NCI-H187 (cell line): ENCODE measurements around the gene RPL7A.
"Not testable (repeated sequence)": the region's sequence is repeated elsewhere in the genome, so short reads cannot be mapped to it uniquely, and the experiment has no call there.

Experiments
- DNase-seq, 2 experiments: peaks; one replicate each; lab custom pipeline; 2025; lab: John Stamatoyannopoulos, UW

The RPL7A gene

DNA sequence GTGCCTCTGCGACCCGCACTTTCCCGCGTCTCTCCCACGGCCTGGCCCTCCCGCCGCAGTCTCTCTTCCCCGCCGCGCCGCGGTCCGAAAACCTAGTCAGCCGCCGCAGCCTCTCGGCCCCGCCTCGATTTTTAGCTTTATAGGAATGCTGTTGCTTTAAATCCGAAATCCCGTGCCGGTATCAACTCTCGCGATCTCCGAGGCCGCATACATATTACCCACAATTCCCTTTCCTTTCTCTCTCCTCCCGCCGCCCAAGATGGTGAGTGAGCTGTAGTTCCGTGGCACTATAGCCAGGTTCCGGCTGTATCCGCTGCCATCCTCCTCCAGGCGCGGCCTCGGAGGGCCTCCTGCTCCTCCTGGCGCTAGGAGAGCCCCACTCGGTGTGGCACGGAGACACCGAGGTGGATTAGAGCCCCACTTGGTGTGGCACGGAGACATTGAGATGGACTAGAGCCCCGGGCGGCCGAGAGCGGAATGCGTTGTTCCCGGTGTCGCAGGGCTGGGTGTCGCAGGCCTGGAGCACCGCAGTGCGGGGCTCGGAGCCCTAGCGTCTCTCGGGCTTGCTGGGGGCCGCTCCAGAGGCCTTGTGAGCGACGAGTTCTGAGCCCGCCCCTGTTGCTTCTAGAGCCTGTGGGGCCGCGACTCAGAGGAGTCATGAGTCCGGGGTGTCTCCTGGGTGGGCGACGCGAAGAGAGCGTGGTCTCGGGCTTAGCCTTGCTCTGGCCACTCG lies at the start of gene RPL7A, which contains the start of gene MED22:
TSS of gene RPL7A (plus strand) at position 234 of the 733 bp plus-strand sequence. CDS start at position 260, 26 bp downstream.
TSS of gene MED22 (minus strand) at position 147 of the 733 bp plus-strand sequence. CDS start 1,469 bp downstream, outside the sequence.
- peak; percentile 52 to 58 for DNase-seq

- DNase-seq = not testable (repeated sequence)
Measured at GRCh38 chr9:133299996-133300395, 48.0 kb upstream of the RPL7A start.

GRCh38 chr9:133301253-133302230 lies 46.5 kb upstream of the RPL7A start:
- no peak for DNase-seq

DNA sequence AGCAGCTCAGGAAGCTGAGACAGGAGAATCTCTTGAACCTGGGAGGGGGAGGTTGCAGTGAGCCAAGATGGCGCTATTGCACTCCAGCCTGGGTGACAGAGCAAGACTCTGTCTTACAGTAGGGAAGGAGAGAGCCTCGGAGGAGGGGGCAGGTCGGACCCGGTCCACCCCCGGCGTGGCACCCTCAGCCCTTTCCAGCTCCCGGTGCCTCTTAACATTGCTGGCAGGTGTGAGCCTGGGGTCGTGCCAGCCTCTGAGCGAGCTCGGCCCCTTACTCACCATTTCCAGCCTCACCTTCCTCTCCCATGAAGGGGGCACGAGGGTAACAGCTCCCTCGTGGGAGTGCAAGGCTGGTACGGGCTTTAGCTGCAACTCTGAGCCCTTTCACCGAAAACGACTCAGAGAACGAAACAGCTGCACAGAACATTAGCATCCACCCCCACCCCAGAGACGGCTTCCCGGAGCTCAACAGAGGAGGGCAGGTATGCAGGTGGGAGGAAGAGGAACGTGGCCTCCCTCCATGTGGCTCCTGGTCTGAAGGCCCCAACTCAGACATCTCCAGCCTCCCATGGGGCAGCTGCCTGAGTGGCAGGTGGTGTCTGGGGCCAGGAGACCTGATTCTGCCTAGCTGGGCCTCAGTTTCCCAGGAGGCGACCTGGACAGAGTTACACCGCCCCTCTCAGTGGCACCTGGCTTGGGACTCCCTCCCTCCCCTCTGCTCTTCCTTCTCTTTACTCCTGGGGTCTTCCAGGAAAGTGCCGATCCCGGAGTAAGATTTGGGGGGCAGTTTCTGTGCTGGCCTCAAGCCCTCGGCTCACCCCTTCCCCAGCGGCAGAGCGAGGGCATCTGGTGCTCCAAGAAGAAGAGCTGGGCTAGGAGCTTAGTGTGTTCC lies 44.5 kb upstream of the RPL7A start:
- no peak for DNase-seq

DNA sequence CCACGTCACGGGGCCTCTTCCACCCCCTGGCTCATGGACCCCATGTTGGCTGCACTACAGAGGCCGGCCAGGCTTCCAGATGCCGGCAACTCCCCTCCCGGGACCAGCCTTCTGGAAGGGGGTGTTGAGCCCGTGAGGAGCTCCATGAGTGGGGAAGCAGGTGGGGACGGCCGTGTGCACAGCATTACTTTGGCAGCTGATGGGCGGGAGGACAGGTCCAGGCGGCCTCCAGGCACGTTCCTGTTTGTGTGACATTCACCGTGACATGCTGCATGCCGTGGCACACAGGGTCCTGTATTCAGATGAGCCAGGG lies 43.9 kb upstream of the RPL7A start:
- no peak for DNase-seq

GRCh38 chr9:133304477-133305377 lies 43.3 kb upstream of the RPL7A start:
- no peak for DNase-seq

GRCh38 chr9:133305731-133306130 lies 42.3 kb upstream of the RPL7A start:
- DNase-seq = no peak

DNA sequence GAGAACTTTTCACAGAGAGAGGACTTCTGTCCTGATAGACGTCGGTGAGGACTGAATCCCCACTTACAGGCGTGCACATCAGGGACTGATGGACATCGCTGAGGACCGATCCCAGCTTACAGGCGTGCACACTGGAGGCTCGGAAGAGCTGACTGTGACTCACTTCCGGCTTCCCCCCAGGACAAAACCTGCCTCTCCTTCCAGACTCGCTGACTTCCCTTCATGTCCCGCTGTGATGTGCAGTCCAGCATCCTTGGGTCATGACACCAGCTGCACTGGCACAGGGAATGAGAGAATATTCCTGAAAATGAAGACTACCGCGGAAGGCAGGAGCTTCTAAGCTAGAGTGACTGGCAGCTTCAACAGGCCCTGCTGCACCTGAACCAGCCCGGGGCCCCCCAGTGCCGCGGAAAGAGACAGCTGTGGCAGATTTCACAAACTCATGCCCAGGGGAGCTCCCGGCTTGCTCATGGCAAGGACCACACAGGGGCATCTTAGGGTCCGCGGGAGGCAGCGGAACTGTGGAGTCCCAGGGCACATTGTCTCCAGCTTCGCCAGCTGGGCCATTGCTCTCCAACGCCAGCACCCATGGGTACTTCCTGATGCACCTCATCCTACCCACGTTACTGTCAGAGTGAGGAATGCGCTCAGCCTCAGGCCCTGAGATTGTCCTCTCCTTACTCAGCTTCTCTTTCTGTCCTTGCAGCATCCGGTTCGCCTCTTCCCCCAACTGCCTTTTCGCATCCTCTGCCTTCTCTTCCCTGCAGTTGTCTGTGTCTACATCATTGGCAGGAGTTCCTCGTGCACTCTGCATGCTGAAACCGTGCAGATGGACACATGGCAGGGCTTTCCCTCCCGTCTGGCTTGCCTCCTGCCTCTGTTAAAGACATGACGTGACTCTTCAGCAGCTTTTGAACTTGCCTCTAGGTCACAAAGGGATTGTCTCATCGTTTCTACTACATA lies 41.5 kb upstream of the RPL7A start:
- DNase-seq = no peak

DNA sequence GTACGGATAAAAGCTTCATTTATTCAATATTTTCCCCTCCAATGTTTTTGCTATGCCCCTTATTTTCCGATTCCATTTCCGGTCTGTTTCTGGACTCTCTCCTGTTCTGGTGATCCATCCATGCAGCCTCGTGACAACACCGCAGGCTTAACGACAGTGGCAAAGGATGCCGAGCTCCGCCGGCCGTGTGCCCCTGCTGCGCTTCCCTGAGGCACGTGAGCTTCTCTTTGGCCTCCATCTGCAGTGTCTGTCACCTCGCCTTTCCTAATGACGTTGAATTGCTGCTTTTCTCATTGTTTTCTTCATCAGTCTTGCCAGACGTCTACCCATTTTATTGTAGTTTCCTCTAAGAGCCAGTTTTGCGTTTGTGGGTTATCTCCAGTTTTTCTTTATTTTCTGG lies 40.7 kb upstream of the RPL7A start:
- no peak for DNase-seq

DNA sequence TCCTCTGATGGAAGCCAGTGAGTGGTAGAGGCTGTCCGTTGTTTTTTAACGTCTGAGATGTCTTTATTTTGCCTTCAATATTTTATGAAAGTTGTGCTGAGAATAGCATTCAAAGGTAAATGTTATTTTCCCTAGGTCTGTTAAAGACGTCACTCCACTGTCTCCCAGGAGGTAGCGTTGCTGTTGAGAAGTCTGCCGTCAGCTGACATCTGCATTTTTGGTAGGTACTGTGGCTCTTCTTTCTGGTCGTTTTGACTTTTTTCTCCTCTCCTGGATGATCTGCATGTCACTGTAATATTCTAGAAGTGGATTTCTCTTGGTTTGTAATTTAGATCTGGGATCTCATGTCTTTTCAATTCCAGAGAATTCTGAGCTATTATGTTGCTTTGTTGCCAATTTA lies 38.4 kb upstream of the RPL7A start:
- no peak for DNase-seq

GRCh38 chr9:133315997-133316396 lies 32.0 kb upstream of the RPL7A start:
- DNase-seq = no peak

DNA sequence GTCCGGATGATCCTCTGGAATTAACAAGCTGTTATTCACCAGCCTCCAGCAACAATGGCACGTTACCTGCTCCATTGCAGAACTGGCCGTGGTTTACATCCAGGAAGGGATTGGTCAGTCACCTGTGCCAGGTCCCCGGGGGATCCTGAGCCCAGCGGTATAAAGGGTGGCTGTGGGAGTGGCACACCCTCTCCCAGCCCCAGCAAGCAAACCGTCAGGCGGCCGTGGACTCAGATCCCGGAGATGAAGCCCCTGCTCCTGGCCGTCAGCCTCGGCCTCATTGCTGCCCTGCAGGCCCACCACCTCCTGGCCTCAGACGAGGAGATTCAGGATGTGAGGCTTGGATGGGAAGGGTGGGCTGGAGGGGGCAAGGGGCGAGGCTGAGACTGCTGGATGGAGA lies 30.5 kb upstream of the RPL7A start:
- DNase-seq = not testable (repeated sequence)

DNA sequence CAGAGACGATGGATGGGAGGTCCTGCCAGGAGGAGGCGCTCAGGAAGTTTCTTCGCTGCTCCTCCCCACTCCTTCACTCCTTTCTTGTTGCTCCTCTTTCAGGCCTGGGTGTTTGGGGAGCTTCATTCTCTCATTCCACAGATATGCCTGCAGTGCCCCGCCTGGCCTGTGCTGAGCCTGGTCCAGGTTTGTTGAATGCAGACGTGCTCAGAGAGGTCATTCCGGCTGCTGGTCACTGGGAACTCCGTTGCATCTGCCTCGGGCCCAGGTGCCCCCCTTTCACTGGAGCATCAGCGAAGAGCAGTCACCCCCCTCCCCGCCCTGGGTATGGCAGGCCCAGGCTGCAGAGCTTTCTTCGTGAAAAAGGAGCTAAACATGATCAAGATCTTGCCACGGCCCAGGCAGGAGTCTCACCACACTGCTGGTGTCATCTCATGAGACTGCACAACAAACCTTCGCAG lies 27.6 kb upstream of the RPL7A start:
- no peak for DNase-seq

DNA sequence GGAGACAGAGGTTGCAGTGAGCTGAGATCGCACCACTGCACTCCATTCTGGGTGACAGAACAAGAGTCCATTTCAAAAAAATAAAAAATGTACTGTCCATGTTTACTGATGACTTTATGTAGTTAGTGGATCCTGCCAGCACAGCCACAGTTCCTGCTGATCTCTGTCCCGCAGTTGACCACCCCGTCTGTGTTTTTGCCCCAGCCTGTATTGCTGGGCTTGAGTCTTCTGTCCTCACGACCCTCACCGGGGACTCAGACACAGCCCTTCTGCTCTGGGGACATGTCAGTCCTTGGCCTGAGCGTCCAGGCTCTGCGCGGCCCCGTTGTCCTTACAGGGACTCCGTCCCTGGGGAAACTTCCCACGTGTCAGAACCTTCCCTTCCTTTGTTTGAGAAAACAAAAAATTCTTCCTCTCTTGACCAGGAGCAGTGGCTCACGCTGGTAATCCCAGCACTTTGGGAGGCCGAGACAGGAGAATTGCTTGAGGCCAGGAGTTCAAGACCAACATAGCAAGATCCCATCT lies 26.5 kb upstream of the RPL7A start:
- DNase-seq = no peak

- no peak for DNase-seq
Measured at GRCh38 chr9:133322701-133323100, 25.3 kb upstream of the RPL7A start.

DNA sequence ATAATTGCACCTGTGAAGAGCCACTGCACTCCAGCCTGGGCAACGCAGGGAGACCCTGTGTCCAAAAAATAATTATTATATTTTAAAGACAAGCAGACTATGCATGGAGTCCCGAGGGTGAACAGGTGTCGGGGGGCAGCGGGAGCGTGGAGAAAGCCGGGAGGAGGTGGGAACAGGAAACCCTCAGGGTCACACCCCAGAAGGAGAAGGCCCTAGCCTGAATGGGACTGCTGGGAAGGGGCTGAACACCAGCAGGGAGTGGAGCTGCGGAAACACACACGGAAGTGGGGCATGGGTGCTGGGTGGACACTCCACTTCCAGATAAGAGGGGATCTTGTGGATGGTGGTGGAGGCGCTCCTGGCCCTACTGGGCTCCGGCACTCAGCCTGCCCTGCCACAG lies 24.8 kb upstream of the RPL7A start:
- DNase-seq = no peak

DNA sequence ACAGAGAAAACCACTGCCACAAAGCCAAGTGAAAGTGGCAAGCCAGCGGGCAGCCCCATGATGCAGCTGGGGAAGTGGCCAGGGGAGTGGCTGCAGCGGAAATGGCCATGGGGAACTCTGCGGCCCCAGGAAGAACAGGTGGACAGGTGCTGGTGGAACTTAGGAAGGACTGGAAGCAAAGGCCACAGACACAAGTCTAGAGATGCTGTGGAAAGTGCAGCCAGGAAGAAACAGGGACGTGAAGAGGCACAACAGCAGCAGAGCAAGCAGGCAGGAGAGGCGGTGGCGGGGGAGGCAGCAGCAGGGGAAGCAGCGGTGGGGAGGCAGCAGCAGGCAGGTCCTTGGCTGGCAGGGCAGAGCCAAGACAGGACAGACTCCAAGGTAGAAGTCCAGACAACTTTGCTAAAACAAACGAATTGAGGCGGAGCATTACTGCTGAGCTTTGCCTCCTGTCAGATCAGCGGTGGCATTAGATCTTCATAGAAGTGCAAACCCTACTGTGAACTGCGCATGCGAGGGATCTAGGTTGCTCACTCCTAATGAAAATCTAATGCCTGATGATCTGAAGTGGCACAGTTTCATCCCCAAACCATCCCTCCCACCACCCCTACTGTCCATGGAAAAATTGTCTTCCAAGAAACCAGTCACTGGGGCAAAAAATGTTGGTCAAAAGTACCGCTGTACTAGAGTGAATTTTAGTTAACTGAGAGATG lies 23.9 kb upstream of the RPL7A start:
- no peak for DNase-seq

- DNase-seq = not testable (repeated sequence)
Measured at GRCh38 chr9:133327021-133327420, 21.0 kb upstream of the RPL7A start.
